Activated B cell treated with CpG ODN at 0.5 μM for 24 hours (primary cell): Measurements from ENCODE around the gene HMCN1. TPM values are rescaled to one million over a fixed set of nuclear protein-coding genes. Genes with fewer than 3 reads are reported as not detected.

Source experiments
- ATAC-seq: fragments of 200-7000 bp; cut with Tn5 transposase; one replicate; pipeline ENCODE4 v1.10.0; 2021; ENCODE audit warnings: low read depth, mild to moderate bottlenecking, moderate library complexity
- CTCF ChIA-PET: fragments of 350-600 bp; sonication (Branson Sonifier 250); formaldehyde crosslinking; loops from one replicate; lab custom pipeline; 2021; ENCODE audit warnings: antibody characterized with exemption; lab: Charles Lee
- POLR2A ChIA-PET: fragments of 350-600 bp; sonication (Branson Sonifier 250); formaldehyde crosslinking; loops from one replicate; lab custom pipeline; 2021; ENCODE audit warnings: antibody characterized with exemption; lab: Charles Lee
- DNase-seq: peaks from one replicate; pipeline ENCODE4 v3.0.0; 2022
- H3K27ac Mint-ChIP-seq: one replicate; pipeline ENCODE4 v1.8.0; 2020; ENCODE audit warnings: mixed read lengths
- H3K27me3 Mint-ChIP-seq: one replicate; pipeline ENCODE4 v1.8.0; 2021; ENCODE audit warnings: mixed read lengths
- H3K36me3 Mint-ChIP-seq: one replicate; pipeline ENCODE4 v1.8.0; 2021; ENCODE audit warnings: low read depth, mixed read lengths
- H3K4me1 Mint-ChIP-seq: one replicate; pipeline ENCODE4 v1.8.0; 2021; ENCODE audit warnings: mixed read lengths
- H3K4me3 Mint-ChIP-seq: one replicate; pipeline ENCODE4 v1.8.0; 2020; ENCODE audit warnings: mild to moderate bottlenecking, mixed read lengths
- H3K9me3 Mint-ChIP-seq: one replicate; pipeline ENCODE4 v1.8.0; 2020; ENCODE audit warnings: mixed read lengths
- intact Hi-C: fragments of 100-400 bp; cut with micrococcal nuclease; formaldehyde crosslinking; loops from one replicate; pipeline ENCODE4 v1.15.1; 2024
- total RNA-seq: library from RNA; stranded (reverse); gene quantifications from 2 replicates; pipeline ENCODE4 v1.2.3, GENCODE V29; 2022
- TF ChIP-seq, protein P1 (sequence below): fragments of 200-600 bp; IDR thresholded peaks from one replicate; pipeline ENCODE4 v1.8.0; 2022; ENCODE audit warnings: antibody characterized with exemption, mild to moderate bottlenecking

Gene HMCN1
- total RNA-seq, 1 donor from 2014 or later: 0.27 TPM

DNA sequence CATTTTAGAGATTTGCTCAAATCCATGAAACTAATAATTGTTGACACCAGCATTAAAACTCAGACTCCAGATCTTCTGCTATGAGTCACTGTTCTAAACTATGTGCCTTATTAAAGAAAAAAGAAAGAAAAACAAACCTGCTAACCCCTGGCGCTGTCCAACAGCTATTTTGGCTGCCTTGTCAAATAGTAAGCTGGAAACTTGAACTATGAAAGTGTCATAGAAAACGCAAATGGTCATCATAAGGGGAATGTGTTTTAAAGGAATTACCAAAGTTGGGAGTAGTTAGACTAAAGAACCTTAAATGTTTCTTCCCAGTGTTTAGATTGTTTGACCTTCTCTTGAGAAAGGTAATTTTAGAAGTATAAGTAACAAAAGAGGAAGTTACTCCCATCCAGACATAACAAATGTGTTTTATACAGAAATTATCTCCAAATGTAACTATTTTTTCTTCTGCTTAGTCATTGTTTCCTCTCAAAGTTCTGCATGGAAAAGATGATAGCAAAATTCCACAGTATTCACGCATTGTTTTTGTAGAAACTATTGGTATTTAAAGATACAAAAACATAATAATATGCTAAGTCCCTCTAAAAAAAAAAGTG is 368.5 kb downstream of the HMCN1 start:
- Mint-ChIP-seq H3K36me3 (no peaks in the 10 kb centered on the region), H3K4me1 (peaks cover 12% of the 10 kb centered on the region), H3K27me3 (no peaks in the 10 kb centered on the region), H3K4me3 (no peak overlapping the region), H3K27ac (no peak overlapping the region), H3K9me3 (no peaks in the 10 kb centered on the region)
- intact Hi-C loops: no loop called here
- DNase-seq: no peak
- ChIA-PET CTCF (no interaction called here), POLR2A (no interaction called here)
- no peak for ATAC-seq
- TF ChIP-seq, protein P1, sequence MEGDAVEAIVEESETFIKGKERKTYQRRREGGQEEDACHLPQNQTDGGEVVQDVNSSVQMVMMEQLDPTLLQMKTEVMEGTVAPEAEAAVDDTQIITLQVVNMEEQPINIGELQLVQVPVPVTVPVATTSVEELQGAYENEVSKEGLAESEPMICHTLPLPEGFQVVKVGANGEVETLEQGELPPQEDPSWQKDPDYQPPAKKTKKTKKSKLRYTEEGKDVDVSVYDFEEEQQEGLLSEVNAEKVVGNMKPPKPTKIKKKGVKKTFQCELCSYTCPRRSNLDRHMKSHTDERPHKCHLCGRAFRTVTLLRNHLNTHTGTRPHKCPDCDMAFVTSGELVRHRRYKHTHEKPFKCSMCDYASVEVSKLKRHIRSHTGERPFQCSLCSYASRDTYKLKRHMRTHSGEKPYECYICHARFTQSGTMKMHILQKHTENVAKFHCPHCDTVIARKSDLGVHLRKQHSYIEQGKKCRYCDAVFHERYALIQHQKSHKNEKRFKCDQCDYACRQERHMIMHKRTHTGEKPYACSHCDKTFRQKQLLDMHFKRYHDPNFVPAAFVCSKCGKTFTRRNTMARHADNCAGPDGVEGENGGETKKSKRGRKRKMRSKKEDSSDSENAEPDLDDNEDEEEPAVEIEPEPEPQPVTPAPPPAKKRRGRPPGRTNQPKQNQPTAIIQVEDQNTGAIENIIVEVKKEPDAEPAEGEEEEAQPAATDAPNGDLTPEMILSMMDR: no peak

DNA sequence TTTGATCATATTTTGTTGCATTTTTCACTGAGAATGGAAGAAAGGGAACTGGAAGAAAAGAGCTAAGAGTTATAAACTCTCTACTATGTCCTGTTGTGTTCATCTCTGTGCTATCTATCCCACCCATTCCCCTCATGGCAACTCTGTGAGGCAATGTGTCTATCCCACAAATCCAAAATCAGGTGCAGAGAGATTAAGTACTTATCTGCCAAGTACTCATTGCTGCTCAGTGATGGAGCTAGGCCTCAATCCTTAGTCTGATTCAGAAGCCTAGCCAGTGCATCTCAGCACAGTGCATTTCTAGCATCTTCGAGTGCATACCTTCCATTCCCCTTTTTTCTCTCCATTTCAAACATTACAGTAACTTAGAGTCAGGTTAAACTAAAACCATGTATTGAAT is 370.3 kb downstream of the HMCN1 start:
- TF ChIP-seq, protein P1: no peak
- Mint-ChIP-seq H3K36me3 (no peaks in the 10 kb centered on the region), H3K4me3 (no peak overlapping the region), H3K9me3 (no peaks in the 10 kb centered on the region), H3K27ac (no peak overlapping the region), H3K27me3 (no peaks in the 10 kb centered on the region), H3K4me1 (peaks cover 5% of the 10 kb centered on the region)
- no peak for ATAC-seq
- POLR2A ChIA-PET: no interaction called here
- CTCF ChIA-PET: no interaction called here
- no peak for DNase-seq
- intact Hi-C loops: no loop called here

DNA sequence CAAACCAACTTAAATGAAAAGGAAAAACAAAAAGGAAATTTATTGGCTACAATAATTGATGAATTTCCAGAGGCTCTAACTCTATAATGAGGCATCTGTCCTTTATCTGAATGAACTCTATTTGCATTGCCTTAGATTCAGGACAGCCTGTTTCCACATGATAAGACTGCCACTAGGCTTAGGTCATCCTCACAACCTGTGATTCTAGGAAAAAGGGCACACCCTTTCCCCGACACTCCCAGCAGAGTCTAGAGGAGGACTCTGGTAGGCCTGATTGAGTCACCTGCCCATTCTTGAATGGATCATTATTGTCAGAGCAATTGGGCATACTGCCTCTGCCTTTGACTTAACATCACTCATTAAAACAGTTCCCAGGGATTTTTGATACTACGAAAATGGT is 378.1 kb downstream of the HMCN1 start:
- Mint-ChIP-seq H3K27me3 (peaks cover 1% of the 10 kb centered on the region), H3K27ac (no peak overlapping the region), H3K4me3 (no peak overlapping the region), H3K9me3 (peaks cover 3% of the 10 kb centered on the region), H3K36me3 (no peaks in the 10 kb centered on the region), H3K4me1 (peaks cover 8% of the 10 kb centered on the region)
- POLR2A ChIA-PET: no interaction called here
- TF ChIP-seq, protein P1: no peak
- no peak for DNase-seq
- intact Hi-C loops: no loop called here
- ATAC-seq: no peak
- CTCF ChIA-PET: no interaction called here

DNA sequence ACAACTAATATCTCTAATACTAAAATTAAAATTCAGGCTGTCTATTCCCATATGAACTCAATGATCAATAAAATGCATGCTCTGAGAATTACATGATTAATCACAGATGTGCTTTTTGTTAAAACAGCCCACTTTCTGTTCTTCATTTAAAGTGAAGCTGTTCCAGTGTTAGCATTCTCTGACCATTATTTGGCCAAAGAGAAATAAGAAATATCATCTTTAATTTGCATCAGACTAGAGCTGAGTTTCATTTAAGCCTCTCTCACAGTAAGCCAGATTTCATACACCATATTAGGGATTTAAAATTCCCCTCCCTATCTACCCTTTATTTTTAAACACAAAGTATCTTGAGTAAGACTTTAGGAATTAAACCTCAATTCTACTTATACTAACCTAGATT is 379.3 kb downstream of the HMCN1 start:
- ChIA-PET CTCF (no interaction called here), POLR2A (no interaction called here)
- Mint-ChIP-seq H3K4me1 (peaks cover 8% of the 10 kb centered on the region), H3K27me3 (peaks cover 1% of the 10 kb centered on the region), H3K9me3 (peaks cover 3% of the 10 kb centered on the region), H3K4me3 (no peak overlapping the region), H3K36me3 (no peaks in the 10 kb centered on the region), H3K27ac (no peak overlapping the region)
- TF ChIP-seq, protein P1: no peak
- no peak for DNase-seq
- intact Hi-C loops: no loop called here
- no peak for ATAC-seq

DNA sequence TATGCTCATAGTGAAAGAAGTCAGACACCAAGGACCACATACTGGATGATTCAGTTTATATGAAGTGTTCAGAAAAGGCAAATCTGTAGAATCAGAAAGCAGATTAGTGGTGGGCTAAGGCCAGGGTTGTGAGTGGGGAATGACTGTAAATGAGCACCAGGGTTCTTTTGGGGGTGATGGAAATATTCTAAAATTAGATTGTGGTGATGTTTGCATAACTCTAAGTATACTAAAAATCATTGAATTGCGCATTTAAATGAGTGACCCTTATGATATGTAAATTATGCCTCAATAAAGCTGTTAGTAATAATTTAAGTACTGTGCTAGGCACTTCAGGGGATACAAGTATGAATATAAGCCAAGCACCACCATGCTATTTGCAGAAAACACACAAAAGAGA is 384.5 kb downstream of the HMCN1 start:
- ChIA-PET CTCF (no interaction called here), POLR2A (no interaction called here)
- Mint-ChIP-seq H3K36me3 (no peaks in the 10 kb centered on the region), H3K27ac (no peak overlapping the region), H3K27me3 (peaks cover 1% of the 10 kb centered on the region), H3K4me1 (no peaks in the 10 kb centered on the region), H3K9me3 (no peaks in the 10 kb centered on the region), H3K4me3 (no peak overlapping the region)
- DNase-seq (no peak), ATAC-seq (no peak)
- intact Hi-C loops: no loop called here
- TF ChIP-seq, protein P1: no peak
